ENCODE data around the gene RNF152.

RNF152 gene

GRCh38 chr18:61900504-61901281 is 7.9 kb upstream of the RNF152 start:
- DNase-seq (ENCODE audit: low read depth, low spot score): no peak

GRCh38 chr18:61898640-61899101 is 5.9 kb upstream of the RNF152 start:
- Histone ChIP-seq H3K27ac (no peak overlapping the region), H3K4me3 (no peak overlapping the region), H3K9me3 (ENCODE audit: low read depth, low read length) (no peaks in the 10 kb centered on the region), H3K9ac (ENCODE audit: insufficient read length) (no peak overlapping the region), H3K36me3 (ENCODE audit: insufficient read depth, low read length) (no peaks in the 10 kb centered on the region)
- TF ChIP-seq EZH2 (IDR thresholded peaks at IDR 0.05) (no peak), FOXP2 (optimal IDR thresholded peaks at IDR 0.05; ENCODE audit: control extremely low read depth, extremely low read length, insufficient read depth) (no peak), POLR2AphosphoS5 (IDR thresholded peaks at IDR 0.05; ENCODE audit: borderline replicate concordance, low read depth, low read length) (no peak)
- no peak for DNase-seq (ENCODE audit: low read depth, low spot score)

More at GRCh38 chr18:61900504-61901281, 7.9 kb upstream of the RNF152 start:
- H3K27ac ChIP-seq: no peak overlapping the region
- no peak overlapping the region for H3K4me3 ChIP-seq
- H3K9me3 ChIP-seq (ENCODE audit: low read depth, low read length): no peaks in the 10 kb centered on the region
- no peak for TF ChIP-seq FOXP2 (optimal IDR thresholded peaks at IDR 0.05; ENCODE audit: control extremely low read depth, extremely low read length, insufficient read depth)
- TF ChIP-seq POLR2AphosphoS5 (IDR thresholded peaks at IDR 0.05; ENCODE audit: borderline replicate concordance, low read depth, low read length): no peak
- no peak for TF ChIP-seq EZH2 (IDR thresholded peaks at IDR 0.05)
- no peak overlapping the region for H3K9ac ChIP-seq (ENCODE audit: insufficient read length)
- no peaks in the 10 kb centered on the region for H3K36me3 ChIP-seq (ENCODE audit: insufficient read depth, low read length)

DNA sequence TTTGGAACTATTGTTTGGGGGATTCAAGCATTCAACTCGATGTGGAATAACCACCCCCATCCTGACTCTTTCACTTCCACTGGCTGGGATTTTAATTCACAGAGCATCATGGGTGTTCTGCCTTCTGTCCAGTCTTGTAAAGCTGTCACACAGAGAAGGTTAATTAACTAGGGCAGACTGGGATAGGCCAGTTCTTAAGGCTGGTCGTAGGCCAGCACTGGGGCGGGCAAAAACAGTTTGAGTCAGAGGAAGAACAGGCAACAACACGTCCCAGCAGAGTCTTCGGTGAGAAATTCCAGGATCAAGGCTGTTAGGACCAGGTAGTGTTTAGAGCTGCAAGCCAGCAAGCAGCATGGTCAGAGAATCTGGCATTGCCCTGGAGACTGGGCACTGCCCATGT is 4.0 kb upstream of the RNF152 start:
- TF ChIP-seq FOXP2 (optimal IDR thresholded peaks at IDR 0.05; ENCODE audit: control extremely low read depth, extremely low read length, insufficient read depth): no peak
- no peak for TF ChIP-seq EZH2 (IDR thresholded peaks at IDR 0.05)
- no peak for TF ChIP-seq POLR2AphosphoS5 (IDR thresholded peaks at IDR 0.05; ENCODE audit: borderline replicate concordance, low read depth, low read length)
- H3K9me3 ChIP-seq (ENCODE audit: low read depth, low read length): no peaks in the 10 kb centered on the region
- no peak overlapping the region for H3K4me3 ChIP-seq
- DNase-seq (ENCODE audit: low read depth, low spot score): no peak
- no peak overlapping the region for H3K9ac ChIP-seq (ENCODE audit: insufficient read length)
- H3K27ac ChIP-seq: no peak overlapping the region
- H3K36me3 ChIP-seq (ENCODE audit: insufficient read depth, low read length): no peaks in the 10 kb centered on the region

DNA sequence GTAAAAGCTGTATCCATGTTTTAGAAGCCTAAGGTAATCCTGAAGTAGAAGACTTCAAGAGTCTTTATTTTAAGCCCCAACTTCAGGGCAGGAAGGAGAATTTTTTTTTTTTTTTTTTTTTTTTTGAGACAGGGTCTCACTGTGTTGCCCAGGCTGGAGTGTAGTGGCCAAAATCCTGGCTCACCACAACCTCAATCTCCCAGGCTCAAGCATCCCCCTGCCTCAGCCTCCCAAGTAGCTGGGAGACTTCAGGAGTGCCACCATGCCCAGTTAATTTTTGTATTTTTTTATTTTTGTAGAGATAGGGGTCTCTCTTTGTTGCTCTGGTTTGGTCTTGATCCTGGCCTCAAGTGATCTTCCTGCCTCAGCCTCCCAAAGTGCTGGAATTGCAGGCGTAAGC is 3.3 kb upstream of the RNF152 start:
- no peak overlapping the region for H3K4me3 ChIP-seq
- H3K9ac ChIP-seq (ENCODE audit: insufficient read length): no peak overlapping the region
- no peak overlapping the region for H3K27ac ChIP-seq
- TF ChIP-seq EZH2 (IDR thresholded peaks at IDR 0.05) (no peak), FOXP2 (optimal IDR thresholded peaks at IDR 0.05; ENCODE audit: control extremely low read depth, extremely low read length, insufficient read depth) (no peak), POLR2AphosphoS5 (IDR thresholded peaks at IDR 0.05; ENCODE audit: borderline replicate concordance, low read depth, low read length) (no peak)
- no peaks in the 10 kb centered on the region for H3K36me3 ChIP-seq (ENCODE audit: insufficient read depth, low read length)
- H3K9me3 ChIP-seq (ENCODE audit: low read depth, low read length): no peaks in the 10 kb centered on the region
- DNase-seq (ENCODE audit: low read depth, low spot score): no peak

- peak overlapping the region; percentile 47 for H3K9ac ChIP-seq (ENCODE audit: insufficient read length)
- no peak for TF ChIP-seq POLR2AphosphoS5 (IDR thresholded peaks at IDR 0.05; ENCODE audit: borderline replicate concordance, low read depth, low read length)
- no peak for TF ChIP-seq EZH2 (IDR thresholded peaks at IDR 0.05)
- TF ChIP-seq FOXP2 (optimal IDR thresholded peaks at IDR 0.05; ENCODE audit: control extremely low read depth, extremely low read length, insufficient read depth): no peak
- H3K27ac ChIP-seq: no peak overlapping the region
- no peak for DNase-seq (ENCODE audit: low read depth, low spot score)
- H3K36me3 ChIP-seq (ENCODE audit: insufficient read depth, low read length): peaks cover 5% of the 10 kb centered on the region; the same call in 1 of the 2 replicates
- no peaks in the 10 kb centered on the region for H3K9me3 ChIP-seq (ENCODE audit: low read depth, low read length)
- H3K4me3 ChIP-seq: peak overlapping the region; percentile 81
Observed at GRCh38 chr18:61894751-61895524, 2.1 kb upstream of the RNF152 start.

- H3K4me3 ChIP-seq: peak overlapping the region; percentile 81
- H3K9ac ChIP-seq (ENCODE audit: insufficient read length): peak overlapping the region; percentile 59
Observed at GRCh38 chr18:61893971-61894750, 1.4 kb upstream of the RNF152 start.

DNA sequence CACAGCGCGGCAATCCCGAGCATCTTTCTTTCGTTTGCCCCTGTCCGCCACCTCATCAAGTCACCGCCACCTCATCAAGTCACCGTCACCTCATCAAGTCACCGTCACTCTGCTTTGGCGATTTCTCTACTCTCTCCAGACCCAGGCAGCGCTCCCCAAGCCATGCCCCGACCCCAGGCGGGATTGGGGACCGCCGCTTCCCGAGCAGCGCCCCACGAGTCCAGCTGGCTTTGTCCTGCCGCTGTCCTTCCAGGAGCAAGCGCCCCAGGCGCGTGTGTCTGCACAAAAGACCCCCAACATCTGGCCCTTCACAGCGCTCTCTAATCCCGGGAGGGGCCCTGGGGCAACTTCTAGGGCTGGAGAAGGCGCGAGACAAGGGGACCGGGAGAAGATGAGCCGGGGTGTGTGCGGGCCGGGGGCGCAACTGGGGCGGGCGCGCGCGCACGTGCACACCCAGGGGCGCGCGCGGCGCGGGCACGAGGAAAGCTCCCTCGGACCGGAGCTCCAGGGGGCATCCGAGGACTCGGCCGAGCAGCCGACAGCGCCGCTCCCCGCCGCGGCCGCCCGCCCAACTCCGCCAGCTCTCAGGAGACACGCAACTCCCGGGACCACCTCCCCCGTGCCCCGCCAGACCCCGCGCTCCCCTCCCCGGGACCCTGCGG is 633 bp upstream of the RNF152 start:
- no peak for DNase-seq (ENCODE audit: low read depth, low spot score)
- Histone ChIP-seq H3K4me3 (peak overlapping the region; percentile 81), H3K36me3 (ENCODE audit: insufficient read depth, low read length) (peaks cover 5% of the 10 kb centered on the region; the same call in 1 of the 2 replicates), H3K9me3 (ENCODE audit: low read depth, low read length) (no peaks in the 10 kb centered on the region), H3K9ac (ENCODE audit: insufficient read length) (peak overlapping the region; percentile 59), H3K27ac (no peak overlapping the region)
- no peak for TF ChIP-seq EZH2 (IDR thresholded peaks at IDR 0.05)
- TF ChIP-seq POLR2AphosphoS5 (IDR thresholded peaks at IDR 0.05; ENCODE audit: borderline replicate concordance, low read depth, low read length): no peak
- TF ChIP-seq FOXP2 (optimal IDR thresholded peaks at IDR 0.05; ENCODE audit: control extremely low read depth, extremely low read length, insufficient read depth): no peak

More at GRCh38 chr18:61893971-61894750, 1.4 kb upstream of the RNF152 start:
- Histone ChIP-seq H3K27ac (no peak overlapping the region), H3K9me3 (ENCODE audit: low read depth, low read length) (no peaks in the 10 kb centered on the region), H3K36me3 (ENCODE audit: insufficient read depth, low read length) (peaks cover 5% of the 10 kb centered on the region; the same call in 1 of the 2 replicates)
- DNase-seq (ENCODE audit: low read depth, low spot score): no peak
- no peak for TF ChIP-seq FOXP2 (optimal IDR thresholded peaks at IDR 0.05; ENCODE audit: control extremely low read depth, extremely low read length, insufficient read depth)
- no peak for TF ChIP-seq EZH2 (IDR thresholded peaks at IDR 0.05)
- peak; percentile 51; the same call in 1 of the 2 replicates for TF ChIP-seq POLR2AphosphoS5 (IDR thresholded peaks at IDR 0.05; ENCODE audit: borderline replicate concordance, low read depth, low read length)
